Measurements from ENCODE around the gene GLI3.

The GLI3 gene

DNA sequence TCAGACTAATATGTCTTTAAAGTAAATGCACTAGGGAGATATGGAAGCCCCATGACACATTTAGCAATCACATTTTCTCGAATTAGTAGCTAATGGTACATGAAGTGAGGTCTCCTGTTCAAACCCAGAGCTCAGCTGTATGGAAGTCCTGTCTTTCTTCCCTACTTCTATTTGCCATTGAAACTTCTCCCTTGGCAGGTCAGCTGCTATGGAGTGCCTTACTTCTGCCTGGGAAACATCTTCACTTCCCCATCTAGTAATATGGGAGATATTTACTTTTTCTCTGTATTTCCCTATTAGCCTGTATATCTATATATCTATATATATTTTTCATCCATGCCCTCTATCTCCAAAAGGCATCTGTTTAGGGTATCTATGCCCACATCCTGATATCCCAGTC lies 308.8 kb downstream of the GLI3 start:
- no peaks in the 10 kb centered on the region for H3K9me2 ChIP-seq (replicated peaks; ENCODE audit: low read depth, low read length)
- H4K20me1 ChIP-seq (ENCODE audit: insufficient read depth, low read length, poor library complexity, severe bottlenecking): no peaks in the 10 kb centered on the region
- TF ChIP-seq, protein P1, sequence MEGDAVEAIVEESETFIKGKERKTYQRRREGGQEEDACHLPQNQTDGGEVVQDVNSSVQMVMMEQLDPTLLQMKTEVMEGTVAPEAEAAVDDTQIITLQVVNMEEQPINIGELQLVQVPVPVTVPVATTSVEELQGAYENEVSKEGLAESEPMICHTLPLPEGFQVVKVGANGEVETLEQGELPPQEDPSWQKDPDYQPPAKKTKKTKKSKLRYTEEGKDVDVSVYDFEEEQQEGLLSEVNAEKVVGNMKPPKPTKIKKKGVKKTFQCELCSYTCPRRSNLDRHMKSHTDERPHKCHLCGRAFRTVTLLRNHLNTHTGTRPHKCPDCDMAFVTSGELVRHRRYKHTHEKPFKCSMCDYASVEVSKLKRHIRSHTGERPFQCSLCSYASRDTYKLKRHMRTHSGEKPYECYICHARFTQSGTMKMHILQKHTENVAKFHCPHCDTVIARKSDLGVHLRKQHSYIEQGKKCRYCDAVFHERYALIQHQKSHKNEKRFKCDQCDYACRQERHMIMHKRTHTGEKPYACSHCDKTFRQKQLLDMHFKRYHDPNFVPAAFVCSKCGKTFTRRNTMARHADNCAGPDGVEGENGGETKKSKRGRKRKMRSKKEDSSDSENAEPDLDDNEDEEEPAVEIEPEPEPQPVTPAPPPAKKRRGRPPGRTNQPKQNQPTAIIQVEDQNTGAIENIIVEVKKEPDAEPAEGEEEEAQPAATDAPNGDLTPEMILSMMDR (conservative IDR thresholded peaks at IDR 0.05; ENCODE audit: low read length): no peak
- TF ChIP-seq EZH2phosphoT487 (IDR thresholded peaks at IDR 0.05; ENCODE audit: borderline replicate concordance): no peak
- H3K9me3 ChIP-seq (ENCODE audit: insufficient read depth, low read depth, low read length): no peaks in the 10 kb centered on the region
- H3K36me3 ChIP-seq (ENCODE audit: insufficient read depth, low read length): no peaks in the 10 kb centered on the region
- no peaks in the 10 kb centered on the region for H3K79me2 ChIP-seq (ENCODE audit: insufficient read depth, low read length)
- H3K4me1 ChIP-seq (ENCODE audit: insufficient read depth, low read length, poor library complexity, severe bottlenecking): no peaks in the 10 kb centered on the region
- no peak overlapping the region for H2AFZ ChIP-seq (ENCODE audit: low read length)
- H3K4me3 ChIP-seq (ENCODE audit: low read length, poor library complexity, severe bottlenecking): no peak overlapping the region
- H3K4me2 ChIP-seq (ENCODE audit: low read depth, low read length, poor library complexity, severe bottlenecking): no peak overlapping the region
- H3K27me3 ChIP-seq (ENCODE audit: insufficient read depth, low read length, poor library complexity, severe bottlenecking): no peaks in the 10 kb centered on the region
- H3K9ac ChIP-seq (ENCODE audit: low read depth, low read length, poor library complexity, severe bottlenecking): no peak overlapping the region
- H3F3A ChIP-seq (ENCODE audit: low read depth): no peaks in the 10 kb centered on the region

DNA sequence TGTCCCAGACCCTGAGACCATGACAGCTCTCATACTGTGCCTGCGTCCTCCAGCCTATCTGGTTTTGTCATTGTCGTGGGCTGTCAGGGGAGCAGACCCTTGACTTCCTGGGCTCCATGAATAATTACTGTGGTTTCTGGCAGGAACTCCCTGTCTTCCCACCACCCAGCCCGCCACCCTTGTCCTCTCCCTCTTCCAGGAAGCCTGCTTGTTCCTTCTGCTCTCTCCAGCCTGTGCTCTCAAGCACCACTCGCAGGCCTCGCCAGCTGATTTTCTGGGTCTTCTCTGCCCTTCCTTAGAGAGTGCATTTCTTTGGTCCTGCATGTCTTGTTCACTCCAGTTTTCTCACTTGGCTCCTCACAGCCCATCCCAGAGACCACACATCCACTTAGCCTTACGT lies 309.6 kb downstream of the GLI3 start:
- Histone ChIP-seq H3F3A (ENCODE audit: low read depth) (no peaks in the 10 kb centered on the region), H3K36me3 (ENCODE audit: insufficient read depth, low read length) (no peaks in the 10 kb centered on the region), H4K20me1 (ENCODE audit: insufficient read depth, low read length, poor library complexity, severe bottlenecking) (no peaks in the 10 kb centered on the region), H3K9ac (ENCODE audit: low read depth, low read length, poor library complexity, severe bottlenecking) (no peak overlapping the region), H3K4me2 (ENCODE audit: low read depth, low read length, poor library complexity, severe bottlenecking) (no peak overlapping the region), H3K79me2 (ENCODE audit: insufficient read depth, low read length) (no peaks in the 10 kb centered on the region), H3K4me1 (ENCODE audit: insufficient read depth, low read length, poor library complexity, severe bottlenecking) (no peaks in the 10 kb centered on the region), H3K4me3 (ENCODE audit: low read length, poor library complexity, severe bottlenecking) (no peak overlapping the region), H3K9me3 (ENCODE audit: insufficient read depth, low read depth, low read length) (no peaks in the 10 kb centered on the region), H3K27me3 (ENCODE audit: insufficient read depth, low read length, poor library complexity, severe bottlenecking) (no peaks in the 10 kb centered on the region), H2AFZ (ENCODE audit: low read length) (no peak overlapping the region), H3K9me2 (replicated peaks; ENCODE audit: low read depth, low read length) (no peaks in the 10 kb centered on the region)
- TF ChIP-seq, protein P1 (conservative IDR thresholded peaks at IDR 0.05; ENCODE audit: low read length): no peak
- no peak for TF ChIP-seq EZH2phosphoT487 (IDR thresholded peaks at IDR 0.05; ENCODE audit: borderline replicate concordance)

DNA sequence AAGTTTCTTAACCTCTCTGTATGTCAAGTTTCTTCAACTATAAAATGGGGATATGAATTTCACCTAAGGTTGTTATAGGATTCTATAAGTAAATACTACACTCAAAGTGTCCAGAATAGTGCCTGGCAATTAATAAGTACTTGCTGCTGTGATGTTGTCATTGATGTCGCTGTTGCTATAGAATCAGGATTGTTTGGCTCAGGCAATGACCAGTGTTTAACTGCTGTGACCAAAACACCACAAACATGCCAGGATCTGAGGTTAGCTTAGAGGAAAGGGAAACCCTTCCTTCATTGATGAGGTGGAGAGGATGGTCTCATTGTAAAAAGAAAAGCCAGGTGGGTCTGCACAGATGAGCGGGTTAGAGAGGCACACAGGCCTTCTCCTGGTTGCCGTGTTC lies 311.1 kb downstream of the GLI3 start:
- Histone ChIP-seq H3K36me3 (ENCODE audit: insufficient read depth, low read length) (no peaks in the 10 kb centered on the region), H3K9ac (ENCODE audit: low read depth, low read length, poor library complexity, severe bottlenecking) (no peak overlapping the region), H3K4me2 (ENCODE audit: low read depth, low read length, poor library complexity, severe bottlenecking) (no peak overlapping the region), H2AFZ (ENCODE audit: low read length) (no peak overlapping the region), H3K9me2 (replicated peaks; ENCODE audit: low read depth, low read length) (no peaks in the 10 kb centered on the region), H3F3A (ENCODE audit: low read depth) (no peaks in the 10 kb centered on the region), H3K79me2 (ENCODE audit: insufficient read depth, low read length) (no peaks in the 10 kb centered on the region), H3K4me3 (ENCODE audit: low read length, poor library complexity, severe bottlenecking) (no peak overlapping the region), H3K27me3 (ENCODE audit: insufficient read depth, low read length, poor library complexity, severe bottlenecking) (no peaks in the 10 kb centered on the region), H3K9me3 (ENCODE audit: insufficient read depth, low read depth, low read length) (no peaks in the 10 kb centered on the region), H3K4me1 (ENCODE audit: insufficient read depth, low read length, poor library complexity, severe bottlenecking) (no peaks in the 10 kb centered on the region), H4K20me1 (ENCODE audit: insufficient read depth, low read length, poor library complexity, severe bottlenecking) (no peaks in the 10 kb centered on the region)
- TF ChIP-seq, protein P1 (conservative IDR thresholded peaks at IDR 0.05; ENCODE audit: low read length): no peak
- no peak for TF ChIP-seq EZH2phosphoT487 (IDR thresholded peaks at IDR 0.05; ENCODE audit: borderline replicate concordance)

All from Loucy (cell line).